ENCODE results near the gene AKAP11.
A peak's percentile ranks its signal among the peaks of the same experiment; 100 is the strongest.
"Not testable (repeated sequence)": the region's sequence is repeated elsewhere in the genome, so short reads cannot be mapped to it uniquely, and the experiment has no call there.

Gene AKAP11, protein sequence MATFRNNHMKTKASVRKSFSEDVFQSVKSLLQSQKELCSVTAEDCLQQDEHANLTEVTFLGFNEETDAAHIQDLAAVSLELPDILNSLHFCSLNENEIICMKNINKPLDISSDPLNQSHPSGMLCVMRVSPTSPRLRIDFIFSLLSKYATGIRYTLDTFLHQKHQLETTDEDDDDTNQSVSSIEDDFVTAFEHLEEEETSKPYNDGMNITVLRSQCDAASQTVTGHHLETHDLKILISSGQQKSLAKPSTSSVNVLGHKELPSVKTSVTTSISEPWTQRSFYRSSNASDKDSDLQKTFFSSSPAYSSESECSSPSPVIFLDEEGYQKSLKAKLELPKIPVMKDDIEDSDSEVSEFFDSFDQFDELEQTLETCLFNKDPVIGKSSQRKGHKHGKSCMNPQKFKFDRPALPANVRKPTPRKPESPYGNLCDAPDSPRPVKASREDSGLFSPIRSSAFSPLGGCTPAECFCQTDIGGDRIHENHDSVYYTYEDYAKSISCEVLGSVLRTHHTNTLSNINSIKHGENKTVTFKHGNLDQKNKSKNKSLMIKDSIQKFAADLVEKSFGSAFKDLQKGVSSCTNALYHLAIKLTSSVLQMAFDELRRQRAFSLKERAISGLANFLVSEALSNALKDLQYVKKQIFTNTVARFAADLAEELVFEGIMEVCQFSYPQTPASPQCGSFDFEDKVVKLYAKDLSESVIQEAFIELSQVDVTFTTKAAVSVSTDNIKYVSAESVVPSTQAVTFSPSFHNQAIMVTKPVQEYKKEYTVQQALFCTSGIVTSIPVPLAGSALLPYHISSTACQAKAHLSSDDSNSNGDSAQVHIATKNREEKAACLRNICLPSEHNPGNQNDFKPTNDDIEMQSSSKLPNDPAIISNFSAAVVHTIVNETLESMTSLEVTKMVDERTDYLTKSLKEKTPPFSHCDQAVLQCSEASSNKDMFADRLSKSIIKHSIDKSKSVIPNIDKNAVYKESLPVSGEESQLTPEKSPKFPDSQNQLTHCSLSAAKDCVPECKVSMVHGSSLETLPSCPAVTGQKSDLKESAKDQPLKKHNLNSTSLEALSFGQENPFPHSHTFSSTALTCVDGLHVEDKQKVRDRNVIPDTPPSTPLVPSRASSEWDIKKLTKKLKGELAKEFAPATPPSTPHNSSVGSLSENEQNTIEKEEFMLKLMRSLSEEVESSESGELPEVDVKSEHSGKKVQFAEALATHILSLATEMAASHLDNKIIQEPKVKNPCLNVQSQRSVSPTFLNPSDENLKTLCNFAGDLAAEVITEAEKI (N-terminal part only)

DNA sequence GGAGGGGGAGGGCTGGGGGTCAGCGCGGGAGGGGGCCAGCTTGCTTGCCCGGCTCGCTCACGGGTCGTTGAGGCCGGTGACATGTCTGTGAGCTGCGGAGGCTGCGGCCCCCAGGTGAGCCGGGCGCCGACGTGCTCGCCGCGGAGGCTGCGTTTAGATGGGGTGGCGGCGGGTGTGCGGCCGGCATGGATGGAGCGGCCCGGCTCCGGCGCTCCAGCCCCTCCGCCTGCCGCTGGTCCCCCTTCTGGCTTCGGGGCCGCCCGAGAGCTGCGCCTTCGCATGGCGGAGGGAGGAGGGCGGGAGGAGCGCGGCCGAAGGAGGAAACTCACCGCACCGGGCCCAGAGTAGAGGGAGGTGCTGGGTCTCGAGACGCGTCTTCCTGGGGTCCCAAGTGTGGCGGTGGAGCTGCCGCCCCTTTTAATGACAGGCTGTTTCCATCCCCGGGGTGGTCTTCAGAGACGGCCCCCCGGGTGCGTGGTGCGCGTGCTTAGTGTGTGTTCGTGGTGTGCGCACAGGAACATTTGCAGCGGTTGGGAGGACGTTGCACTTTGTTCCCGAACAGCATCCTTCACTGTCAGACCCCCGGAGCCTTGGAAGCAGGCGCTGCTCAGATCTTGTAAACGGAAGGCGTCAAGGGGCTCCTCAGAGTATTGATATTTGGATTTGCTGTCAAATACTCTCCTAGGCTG, at the start of gene AKAP11:
Gene AKAP11, plus strand, starts transcription at position 38 of the 689 bp plus-strand sequence. CDS start 14,197 bp downstream, outside the sequence.
- FAIRE-seq (no peak), DNase-seq (ENCODE audit: low spot score) (peak; percentile 13)

DNA sequence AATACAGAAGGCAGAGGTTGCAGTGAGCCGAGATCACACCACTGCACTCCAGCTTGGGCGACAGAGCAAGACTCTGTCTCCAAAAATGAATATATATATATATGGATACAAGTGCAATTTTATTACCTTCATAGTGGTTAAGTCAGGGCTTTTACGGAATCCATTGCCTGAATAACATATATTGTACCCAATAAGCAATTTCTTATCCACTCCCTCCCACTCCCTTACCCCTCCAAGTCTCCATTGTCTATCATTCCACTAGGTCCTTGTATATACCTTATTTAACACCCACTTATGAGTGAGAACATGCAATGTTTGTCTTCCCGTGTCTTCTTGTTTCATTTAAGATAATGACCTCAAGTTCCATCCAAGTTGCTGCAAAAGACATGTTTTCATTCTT, 48.3 kb upstream of the AKAP11 start:
- DNase-seq (ENCODE audit: low spot score) (no peak), FAIRE-seq (no peak)

DNA sequence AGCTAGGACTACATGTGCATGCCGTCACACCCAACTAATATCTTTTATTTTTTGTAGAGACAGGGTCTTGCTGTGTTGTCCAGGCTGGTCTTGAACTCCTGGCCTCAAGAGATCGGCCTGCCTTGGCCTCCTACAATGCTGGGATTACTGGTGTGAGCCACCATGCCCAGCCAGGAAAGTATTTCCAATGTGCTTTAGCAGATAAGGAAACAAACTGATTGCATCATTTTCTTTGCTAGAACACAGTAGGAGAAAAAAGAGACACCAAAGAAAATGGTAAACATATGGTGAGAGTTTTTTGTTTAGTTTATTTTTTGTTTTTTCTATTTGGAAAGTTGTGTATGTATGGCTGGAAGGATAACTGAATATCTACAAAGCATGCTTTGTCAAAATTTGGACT, 46.9 kb upstream of the AKAP11 start:
- DNase-seq (ENCODE audit: low spot score) (no peak), FAIRE-seq (no peak)

DNA sequence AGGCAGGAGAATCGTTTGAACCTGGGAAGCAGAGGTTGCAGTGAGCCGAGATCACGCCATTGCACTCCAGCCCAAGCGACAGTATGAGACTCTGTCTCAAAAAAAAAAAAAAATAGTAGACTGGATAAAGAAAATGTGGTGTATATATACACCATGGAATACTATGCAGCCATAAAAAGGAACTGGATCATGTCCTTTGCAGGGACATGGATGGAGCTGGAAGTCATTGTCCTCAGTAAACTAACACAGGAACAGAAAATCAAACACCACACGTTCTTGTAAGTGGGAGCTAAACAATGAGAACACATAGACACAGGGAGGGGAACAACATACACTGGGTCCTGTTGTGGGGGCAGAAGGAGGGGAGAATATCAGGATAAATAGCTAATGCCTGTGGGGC, 45.2 kb upstream of the AKAP11 start:
- not testable (repeated sequence) for FAIRE-seq; DNase-seq (ENCODE audit: low spot score)

DNA sequence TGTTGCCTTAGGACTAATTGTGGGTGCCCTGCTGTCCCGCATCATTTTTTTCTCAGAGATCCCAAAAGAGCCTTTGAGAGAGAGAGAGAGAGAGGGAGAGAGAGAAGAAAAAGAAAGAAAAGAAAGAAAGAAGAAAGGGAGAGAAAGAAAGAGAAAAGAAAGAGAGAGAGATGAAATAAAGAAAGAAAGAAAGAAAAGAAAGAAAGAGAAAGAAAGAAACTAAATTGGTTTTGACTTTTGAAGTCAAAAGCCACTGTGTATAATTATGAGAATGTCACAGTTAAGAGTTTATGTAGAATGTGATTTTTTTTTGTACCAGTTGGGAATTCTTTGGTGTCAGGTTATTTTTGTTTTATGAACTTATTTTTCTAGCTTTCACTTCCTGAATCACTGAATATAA, 43.4 kb upstream of the AKAP11 start:
- DNase-seq (ENCODE audit: low spot score) (no peak), FAIRE-seq (no peak)

DNA sequence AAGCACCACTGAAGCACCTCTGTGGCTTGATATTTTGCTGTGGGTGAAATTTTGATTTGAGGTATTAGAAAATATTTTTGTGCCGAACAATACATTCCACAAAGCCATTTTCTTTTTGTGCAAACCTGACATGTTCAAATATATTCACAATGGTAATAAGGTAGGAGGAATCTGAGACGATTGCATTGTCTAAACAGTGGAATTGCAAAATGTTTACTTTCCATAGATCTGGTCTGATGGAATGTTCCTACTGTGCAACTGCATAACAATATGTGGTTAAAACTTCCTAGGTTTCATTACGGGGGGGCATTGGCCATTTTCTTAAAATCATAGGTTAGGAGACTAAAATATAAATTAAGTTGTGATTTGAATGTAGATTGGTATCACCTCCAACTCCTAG, 42.7 kb upstream of the AKAP11 start:
- DNase-seq (ENCODE audit: low spot score) (no peak), FAIRE-seq (no peak)

DNA sequence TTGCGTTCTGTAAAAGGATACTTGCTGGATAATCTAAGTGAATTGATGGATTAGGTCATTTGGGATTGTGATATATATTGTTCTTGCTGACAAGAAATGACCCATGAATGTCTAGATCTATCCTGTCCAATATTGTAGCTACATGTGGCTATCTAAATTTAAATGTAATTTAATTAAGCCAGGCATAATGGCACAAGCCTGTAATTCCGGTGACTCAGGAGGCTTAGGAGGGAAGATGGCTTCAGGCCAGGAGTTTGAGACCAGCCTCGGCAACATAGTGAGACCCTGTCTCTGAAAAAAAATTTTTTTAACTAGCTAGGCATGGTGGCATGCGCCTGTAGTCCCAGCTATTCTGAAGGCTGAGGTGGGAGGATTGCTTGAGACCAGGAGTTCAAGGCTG, 39.3 kb upstream of the AKAP11 start:
- FAIRE-seq: no peak
- DNase-seq (ENCODE audit: low spot score): no peak

DNA sequence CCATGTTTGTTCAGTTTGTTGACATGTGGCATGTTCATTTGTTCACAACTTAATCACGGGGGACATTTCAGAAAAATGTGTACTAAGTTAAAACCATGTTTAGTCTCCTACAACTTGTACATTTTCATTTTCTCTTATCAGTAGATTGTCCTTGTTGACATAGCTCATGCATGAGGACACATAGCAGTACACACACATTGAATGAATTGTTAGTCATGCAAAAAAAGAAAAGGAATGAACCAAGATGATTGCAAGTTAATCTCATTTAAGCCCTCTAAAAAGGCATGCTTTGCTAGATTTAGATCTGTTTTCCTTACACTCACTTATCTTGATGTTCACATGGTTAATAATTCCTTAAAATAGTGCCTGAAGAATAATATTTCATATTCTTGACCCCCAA, 38.2 kb upstream of the AKAP11 start:
- DNase-seq (ENCODE audit: low spot score) (no peak), FAIRE-seq (no peak)

DNA sequence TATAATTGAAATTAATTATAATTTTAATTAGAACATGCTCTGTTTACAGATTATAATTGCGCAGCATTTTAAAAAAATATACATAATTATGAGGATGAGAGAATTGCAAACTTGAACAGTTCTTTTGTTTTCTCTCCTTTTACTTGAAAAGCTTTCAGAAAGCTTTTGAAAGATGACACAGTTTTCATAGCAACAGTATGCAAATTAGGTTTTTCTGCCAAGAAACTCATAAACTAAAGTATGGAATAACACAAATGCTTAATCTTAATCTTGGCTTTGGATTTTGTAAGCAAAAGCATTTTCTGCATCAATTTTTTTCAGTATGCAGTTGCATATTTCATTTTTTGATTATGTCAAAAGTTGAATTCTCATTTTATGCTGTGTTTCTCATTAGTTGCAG, 32.8 kb upstream of the AKAP11 start:
- no peak for DNase-seq (ENCODE audit: low spot score)
- no peak for FAIRE-seq

DNA sequence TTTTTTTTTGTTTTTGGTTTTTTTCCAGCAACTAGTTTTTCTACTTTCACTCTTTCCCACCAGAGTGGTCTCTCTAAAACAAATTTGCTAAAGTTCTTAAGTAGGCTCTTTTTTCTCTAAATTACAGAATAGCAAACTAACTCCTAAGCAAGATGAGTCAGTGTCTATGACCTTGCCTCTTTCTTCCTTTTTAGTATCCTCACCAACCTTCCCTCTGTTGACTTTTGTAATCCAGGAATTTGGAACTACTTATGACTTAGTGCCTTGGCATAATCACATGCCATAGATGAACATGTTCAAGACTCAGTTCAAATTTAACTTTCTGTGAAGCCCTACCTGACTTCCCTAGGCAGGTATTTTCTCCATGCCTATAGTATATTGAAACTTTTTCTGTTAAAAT, 32.3 kb upstream of the AKAP11 start:
- FAIRE-seq (no peak), DNase-seq (ENCODE audit: low spot score) (no peak)

DNA sequence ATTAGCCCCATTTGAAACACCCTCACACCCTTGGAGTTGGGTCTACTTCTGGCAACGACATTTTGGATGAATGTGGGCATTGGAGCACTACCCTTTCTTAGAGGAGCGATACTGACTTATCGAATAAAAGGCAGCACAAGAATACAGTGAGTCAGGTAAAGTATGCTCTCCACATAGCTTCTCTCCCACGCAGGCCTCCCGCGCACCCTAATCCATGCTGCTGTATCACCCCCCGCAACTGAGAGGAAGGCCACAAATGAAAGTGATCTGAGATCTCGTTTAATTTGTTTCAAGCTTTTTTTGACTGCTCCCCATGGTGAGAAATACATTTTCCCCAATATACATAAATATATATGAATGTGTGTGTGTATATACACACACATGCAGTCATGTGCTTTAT, 25.4 kb upstream of the AKAP11 start:
- no peak for DNase-seq (ENCODE audit: low spot score)
- FAIRE-seq: no peak

DNA sequence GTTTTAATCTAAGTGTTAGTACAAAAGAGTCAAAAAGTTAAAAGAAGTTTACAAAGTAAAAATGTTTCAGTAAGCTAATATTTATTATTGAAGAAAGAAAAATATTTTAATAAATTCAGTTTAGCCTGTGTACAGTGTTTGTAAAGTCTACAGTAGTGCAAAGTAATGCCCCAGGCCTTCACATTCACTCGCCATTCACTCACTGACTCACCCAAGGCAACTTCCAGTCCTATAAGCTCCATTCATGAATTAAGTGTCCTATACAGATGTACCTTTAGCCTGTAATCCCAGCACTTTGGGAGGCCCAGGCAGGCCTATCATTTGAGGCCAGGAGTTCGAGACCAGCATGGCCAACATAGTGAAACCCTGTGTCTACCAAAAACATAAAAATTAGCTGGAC, 24.1 kb upstream of the AKAP11 start:
- no peak for FAIRE-seq
- no peak for DNase-seq (ENCODE audit: low spot score)

DNA sequence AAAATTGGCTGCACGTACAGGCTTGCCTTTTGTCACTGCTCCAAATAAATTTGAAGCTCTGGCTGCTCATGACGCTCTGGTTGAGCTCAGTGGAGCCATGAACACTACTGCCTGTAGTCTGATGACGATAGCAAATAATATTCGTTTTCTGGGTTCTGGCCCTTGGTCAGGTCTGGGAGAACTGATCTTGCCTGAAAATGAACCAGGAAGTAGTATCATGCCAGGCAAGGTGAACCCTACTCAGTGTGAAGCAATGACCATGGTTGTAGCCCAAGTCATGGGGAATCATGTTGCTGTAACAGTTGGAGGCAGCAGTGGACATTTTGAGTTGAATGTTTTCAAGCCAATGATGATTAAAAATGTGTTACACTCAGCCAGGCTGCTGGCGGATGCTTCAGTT, 16.1 kb upstream of the AKAP11 start:
- no peak for DNase-seq (ENCODE audit: low spot score)
- FAIRE-seq: no peak

DNA sequence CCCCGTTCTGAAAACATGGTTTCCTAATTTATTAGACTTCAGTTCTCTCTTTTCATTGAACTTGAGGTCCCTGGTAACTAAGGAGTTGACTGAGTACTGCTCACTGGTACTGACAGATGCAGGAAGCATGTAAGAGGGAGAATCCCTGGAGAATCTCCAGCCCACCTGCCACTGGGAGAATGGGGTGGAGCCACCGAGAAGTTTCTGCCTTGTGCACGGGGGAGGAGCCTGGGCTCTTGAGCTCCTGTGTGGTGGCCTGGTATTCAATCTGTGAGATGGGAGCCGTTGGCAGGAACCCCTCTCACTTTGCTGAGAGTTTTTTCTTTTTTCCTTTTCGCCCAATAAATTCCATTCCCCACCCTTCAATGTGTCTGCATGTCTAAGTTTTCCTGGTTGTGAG, 13.2 kb upstream of the AKAP11 start:
- DNase-seq (ENCODE audit: low spot score) (no peak), FAIRE-seq (no peak)

DNA sequence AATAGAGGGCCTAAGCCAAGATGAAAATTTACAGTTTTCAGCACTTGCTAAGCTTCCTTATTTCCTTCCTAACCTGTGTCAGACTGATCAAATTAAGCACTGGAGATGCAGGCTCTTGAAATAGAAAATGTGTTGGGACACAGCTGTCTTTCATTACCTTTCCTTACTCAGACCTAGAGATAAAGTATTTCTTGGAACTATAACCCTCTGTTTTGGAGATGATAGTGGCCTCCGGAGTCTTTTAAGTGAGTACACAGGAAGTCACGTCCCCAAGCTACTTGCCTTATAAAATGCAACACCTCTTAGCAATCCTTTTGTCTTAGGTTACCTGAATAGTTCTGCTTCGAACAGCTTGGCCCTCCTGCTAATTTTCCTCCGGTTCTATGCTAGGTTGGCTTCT, 12.4 kb upstream of the AKAP11 start:
- FAIRE-seq (no peak), DNase-seq (ENCODE audit: low spot score) (no peak)

DNA sequence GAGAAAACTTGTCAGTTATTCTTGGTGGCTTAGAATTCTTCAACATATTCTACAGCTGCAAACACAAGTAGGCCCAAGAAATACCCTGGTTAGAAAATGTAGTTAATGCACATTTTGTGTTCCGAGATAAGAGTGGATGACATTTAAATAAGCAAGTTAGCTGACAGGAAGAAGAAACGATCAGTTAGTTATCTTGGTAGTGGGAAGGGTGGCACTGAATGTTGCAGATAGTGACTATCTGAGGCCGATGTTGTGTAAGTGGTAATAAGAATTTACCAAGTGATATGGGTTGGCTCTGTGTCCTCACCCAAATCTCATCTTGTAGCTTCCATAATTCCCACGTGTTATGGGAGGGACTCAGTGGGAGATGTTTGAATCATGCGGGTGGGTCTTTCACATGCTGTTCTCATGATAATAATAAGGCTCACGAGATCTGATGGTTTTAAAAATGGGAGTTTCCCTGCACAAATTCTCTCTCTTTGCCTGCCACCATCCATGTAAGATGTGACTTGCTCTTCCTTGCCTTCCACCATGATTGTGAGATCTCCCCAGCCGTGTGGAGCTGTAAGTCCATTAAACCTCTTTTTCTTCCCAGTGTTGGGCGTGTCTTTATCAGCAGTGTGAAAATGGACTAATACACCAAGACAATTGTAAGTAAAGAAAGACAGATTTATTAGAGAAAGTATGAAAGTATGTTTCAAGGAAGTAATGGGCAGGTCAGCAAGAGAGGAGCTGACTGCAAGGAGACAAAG, 10.9 kb upstream of the AKAP11 start:
- no peak for DNase-seq (ENCODE audit: low spot score)
- no peak for FAIRE-seq

DNA sequence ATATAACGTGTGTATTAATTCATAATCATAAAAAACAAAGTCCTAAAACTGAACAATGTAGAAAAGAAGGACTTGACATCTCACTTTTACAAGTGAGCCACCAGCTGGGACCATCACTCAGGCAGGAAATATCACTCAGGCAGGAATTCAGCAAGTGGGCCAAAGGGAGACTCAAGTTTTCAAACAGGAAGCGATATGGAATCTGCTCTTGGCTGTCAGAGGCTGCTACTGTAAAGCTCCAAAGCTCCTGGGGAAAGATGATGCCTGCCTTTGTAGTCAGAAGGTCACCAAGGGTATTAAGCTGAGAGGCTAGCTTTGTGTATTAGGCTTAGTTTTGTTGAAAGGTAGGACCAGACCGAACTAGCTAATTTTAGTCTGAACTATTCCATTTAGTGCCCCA, 5.5 kb upstream of the AKAP11 start:
- DNase-seq (ENCODE audit: low spot score): no peak
- FAIRE-seq: no peak

DNA sequence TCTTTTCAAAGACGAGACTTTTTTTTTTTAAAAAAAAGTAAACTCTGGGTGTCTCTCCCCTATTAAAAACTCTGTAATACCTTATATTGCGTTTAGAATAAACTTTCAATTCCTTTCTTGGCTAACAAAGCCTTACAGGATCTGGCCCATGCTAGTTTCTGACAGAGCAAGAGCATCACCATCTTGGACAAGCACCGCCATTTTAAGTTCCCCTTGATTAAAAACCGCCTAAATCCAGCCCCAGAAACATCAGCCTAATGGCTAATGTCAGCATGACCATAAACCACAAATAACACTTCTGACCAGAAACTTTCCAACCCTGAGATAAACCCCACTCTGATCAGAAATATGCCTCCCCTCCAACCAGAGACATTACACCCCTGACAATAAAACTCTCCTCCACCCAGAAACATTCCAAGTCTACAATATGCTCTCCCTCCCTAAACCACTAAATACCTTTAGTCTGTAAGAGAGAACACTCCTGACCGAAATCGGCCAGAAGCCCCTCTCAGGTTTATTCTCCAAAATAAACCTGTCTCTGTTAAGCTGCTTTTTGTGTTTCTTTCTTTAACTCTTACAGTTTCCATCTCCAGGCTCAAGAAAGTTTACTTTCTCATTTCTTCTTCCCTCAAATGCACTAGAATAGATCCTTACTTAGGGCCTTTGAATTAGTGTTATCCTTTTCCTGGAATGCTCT, 1.6 kb upstream of the AKAP11 start:
- no peak for FAIRE-seq
- DNase-seq (ENCODE audit: low spot score): no peak

DNA sequence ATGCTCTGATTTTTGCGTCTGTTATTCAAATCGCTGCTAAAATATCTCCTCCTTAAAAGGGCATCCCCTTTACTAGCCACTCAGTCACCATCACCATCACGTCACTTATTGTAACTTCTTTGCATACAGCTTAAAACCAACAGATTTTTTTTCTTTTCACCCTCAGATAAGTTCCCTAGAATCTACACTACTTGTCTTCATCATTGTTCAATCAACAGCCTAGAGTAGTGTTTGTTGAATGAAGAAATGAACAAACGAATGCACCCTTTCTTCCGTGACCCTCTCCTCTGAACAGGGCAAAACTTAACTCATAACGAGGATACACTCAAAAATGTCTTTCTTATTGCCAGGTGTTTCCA, 1.1 kb upstream of the AKAP11 start:
- FAIRE-seq (no peak), DNase-seq (ENCODE audit: low spot score) (no peak)
